ENCODE measurements around the gene RAPGEF4. TPM values are rescaled to one million over a fixed set of nuclear protein-coding genes. Genes with fewer than 3 reads are reported as not detected.

The RAPGEF4 gene
- total and polyA plus RNA-seq, 9 of the 15 experiments (the other 6 are each of a cell fraction or from before 2014, with no cell fraction given) = 0.04 to 0.33 (median 0.13) TPM; not detected in 6

- CTCF ChIA-PET (ENCODE audit: low intra/inter-chr PET ratio) = interaction anchor here (0.8 to 3.4 kb wide), 4 partner anchors 65 to 125 kb away, joined by 3 to 19 read pairs (median 13); no protein-coding TSS in a partner anchor
- peaks cover 0 to 8% of the 10 kb centered on the region in 2 experiments; a peak in 3 of 5 replicates for H3K4me1 ChIP-seq (replicated peaks in 1 of 2; ENCODE audit: control insufficient read depth in 2 of 2, insufficient read depth in 2 of 2, low read length in 2 of 2)
- ATAC-seq (peak; percentile 88), FAIRE-seq (peak; percentile 92), DNase-seq (ENCODE audit: extremely low read depth in 1 of 4, low spot score in 3 of 4) (peak; percentile 40 to 79 (median 44))
- no peaks in the 10 kb centered on the region for H3K36me3 ChIP-seq (ENCODE audit: control insufficient read depth, insufficient read depth, low read length)
- H2AFZ ChIP-seq (ENCODE audit: low read depth, low read length) = no peak overlapping the region
- in situ Hi-C loops (cut with MboI) (loop anchor here (5.0 kb wide), 1 partner anchor 125 kb away; no protein-coding TSS in a partner anchor), intact Hi-C loops (cut with micrococcal nuclease) (loop anchor here (1.0 to 5.0 kb wide), 3 partner anchors 68 to 225 kb away; no protein-coding TSS in a partner anchor)
- H3K79me2 ChIP-seq (ENCODE audit: control insufficient read depth, insufficient read depth, low read length) = no peaks in the 10 kb centered on the region
- H4K20me1 ChIP-seq (replicated peaks; ENCODE audit: control insufficient read depth, insufficient read depth, low read length) = no peaks in the 10 kb centered on the region
- 0% methylated on average over 5 of the region's 8 CpGs for WGBS (ENCODE audit: insufficient coverage, low coverage, missing lambda C conversion rate)
- H3K9me1 ChIP-seq (ENCODE audit: control insufficient read depth, insufficient read depth, low read length) = no peaks in the 10 kb centered on the region
- H3K27me3 ChIP-seq (ENCODE audit: control insufficient read depth in 2 of 2, insufficient read depth in 2 of 2, low read length in 2 of 2) = peaks cover 0 to 3% of the 10 kb centered on the region in 2 experiments; a peak in 1 of 5 replicates
- H3K4me2 ChIP-seq (ENCODE audit: insufficient read depth, low read length) = no peak overlapping the region
- H3K9ac ChIP-seq (ENCODE audit: insufficient read depth in 1 of 2, low read depth in 2 of 2, low read length in 2 of 2) = no peak overlapping the region
- no TSS peak for BruUV-seq (replicated peaks)
- H3K4me3 ChIP-seq = no peak overlapping the region
- H3K27ac ChIP-seq (ENCODE audit: extremely low read depth, low read depth, low read length) = no peak overlapping the region
- H3K9me3 ChIP-seq (replicated peaks; ENCODE audit: control insufficient read depth, insufficient read depth, low read depth, low read length) = no peaks in the 10 kb centered on the region
- POLR2A ChIA-PET = interaction anchor here (0.5 to 0.9 kb wide), 3 partner anchors 31 to 820 kb away, joined by 3 to 4 read pairs (median 3); no protein-coding TSS in a partner anchor
- TF ChIP-seq HDAC1 (IDR thresholded peaks at IDR 0.05) (no peak), ZNF212 (CRISPR knock-in tag; IDR thresholded peaks at IDR 0.05) (no peak), ZNF146 (CRISPR knock-in tag; IDR thresholded peaks at IDR 0.05; ENCODE audit: unreplicated experiment) (no peak), KDM1A (IDR thresholded peaks at IDR 0.05) (no peak), SMC3 (conservative IDR thresholded peaks at IDR 0.05; ENCODE audit: insufficient read depth, low read depth, low read length) (peak; percentile 66)
- TF ChIP-seq, protein P1, sequence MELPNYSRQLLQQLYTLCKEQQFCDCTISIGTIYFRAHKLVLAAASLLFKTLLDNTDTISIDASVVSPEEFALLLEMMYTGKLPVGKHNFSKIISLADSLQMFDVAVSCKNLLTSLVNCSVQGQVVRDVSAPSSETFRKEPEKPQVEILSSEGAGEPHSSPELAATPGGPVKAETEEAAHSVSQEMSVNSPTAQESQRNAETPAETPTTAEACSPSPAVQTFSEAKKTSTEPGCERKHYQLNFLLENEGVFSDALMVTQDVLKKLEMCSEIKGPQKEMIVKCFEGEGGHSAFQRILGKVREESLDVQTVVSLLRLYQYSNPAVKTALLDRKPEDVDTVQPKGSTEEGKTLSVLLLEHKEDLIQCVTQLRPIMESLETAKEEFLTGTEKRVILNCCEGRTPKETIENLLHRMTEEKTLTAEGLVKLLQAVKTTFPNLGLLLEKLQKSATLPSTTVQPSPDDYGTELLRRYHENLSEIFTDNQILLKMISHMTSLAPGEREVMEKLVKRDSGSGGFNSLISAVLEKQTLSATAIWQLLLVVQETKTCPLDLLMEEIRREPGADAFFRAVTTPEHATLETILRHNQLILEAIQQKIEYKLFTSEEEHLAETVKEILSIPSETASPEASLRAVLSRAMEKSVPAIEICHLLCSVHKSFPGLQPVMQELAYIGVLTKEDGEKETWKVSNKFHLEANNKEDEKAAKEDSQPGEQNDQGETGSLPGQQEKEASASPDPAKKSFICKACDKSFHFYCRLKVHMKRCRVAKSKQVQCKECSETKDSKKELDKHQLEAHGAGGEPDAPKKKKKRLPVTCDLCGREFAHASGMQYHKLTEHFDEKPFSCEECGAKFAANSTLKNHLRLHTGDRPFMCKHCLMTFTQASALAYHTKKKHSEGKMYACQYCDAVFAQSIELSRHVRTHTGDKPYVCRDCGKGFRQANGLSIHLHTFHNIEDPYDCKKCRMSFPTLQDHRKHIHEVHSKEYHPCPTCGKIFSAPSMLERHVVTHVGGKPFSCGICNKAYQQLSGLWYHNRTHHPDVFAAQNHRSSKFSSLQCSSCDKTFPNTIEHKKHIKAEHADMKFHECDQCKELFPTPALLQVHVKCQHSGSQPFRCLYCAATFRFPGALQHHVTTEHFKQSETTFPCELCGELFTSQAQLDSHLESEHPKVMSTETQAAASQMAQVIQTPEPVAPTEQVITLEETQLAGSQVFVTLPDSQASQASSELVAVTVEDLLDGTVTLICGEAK (IDR thresholded peaks at IDR 0.05) = no peak
- TF ChIP-seq, protein P1 (CRISPR knock-in tag; IDR thresholded peaks at IDR 0.05) = no peak
- TF ChIP-seq, protein P2, sequence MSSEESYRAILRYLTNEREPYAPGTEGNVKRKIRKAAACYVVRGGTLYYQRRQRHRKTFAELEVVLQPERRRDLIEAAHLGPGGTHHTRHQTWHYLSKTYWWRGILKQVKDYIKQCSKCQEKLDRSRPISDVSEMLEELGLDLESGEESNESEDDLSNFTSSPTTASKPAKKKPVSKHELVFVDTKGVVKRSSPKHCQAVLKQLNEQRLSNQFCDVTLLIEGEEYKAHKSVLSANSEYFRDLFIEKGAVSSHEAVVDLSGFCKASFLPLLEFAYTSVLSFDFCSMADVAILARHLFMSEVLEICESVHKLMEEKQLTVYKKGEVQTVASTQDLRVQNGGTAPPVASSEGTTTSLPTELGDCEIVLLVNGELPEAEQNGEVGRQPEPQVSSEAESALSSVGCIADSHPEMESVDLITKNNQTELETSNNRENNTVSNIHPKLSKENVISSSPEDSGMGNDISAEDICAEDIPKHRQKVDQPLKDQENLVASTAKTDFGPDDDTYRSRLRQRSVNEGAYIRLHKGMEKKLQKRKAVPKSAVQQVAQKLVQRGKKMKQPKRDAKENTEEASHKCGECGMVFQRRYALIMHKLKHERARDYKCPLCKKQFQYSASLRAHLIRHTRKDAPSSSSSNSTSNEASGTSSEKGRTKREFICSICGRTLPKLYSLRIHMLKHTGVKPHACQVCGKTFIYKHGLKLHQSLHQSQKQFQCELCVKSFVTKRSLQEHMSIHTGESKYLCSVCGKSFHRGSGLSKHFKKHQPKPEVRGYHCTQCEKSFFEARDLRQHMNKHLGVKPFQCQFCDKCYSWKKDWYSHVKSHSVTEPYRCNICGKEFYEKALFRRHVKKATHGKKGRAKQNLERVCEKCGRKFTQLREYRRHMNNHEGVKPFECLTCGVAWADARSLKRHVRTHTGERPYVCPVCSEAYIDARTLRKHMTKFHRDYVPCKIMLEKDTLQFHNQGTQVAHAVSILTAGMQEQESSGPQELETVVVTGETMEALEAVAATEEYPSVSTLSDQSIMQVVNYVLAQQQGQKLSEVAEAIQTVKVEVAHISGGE (CRISPR knock-in tag; IDR thresholded peaks at IDR 0.05) = no peak
Measured at GRCh38 chr2:172931918-172932520, 196.4 kb downstream of the RAPGEF4 start.

All from K562 (cell line).